ENCODE results near the gene TMEM62. TPM values are rescaled to one million over a fixed set of nuclear protein-coding genes. Genes with fewer than 3 reads are reported as not detected.
A peak's percentile ranks its signal among the peaks of the same experiment; 100 is the strongest.

Gene TMEM62
- total and polyA plus RNA-seq, 9 of the 15 experiments (the other 6 are each of a cell fraction or from before 2014, with no cell fraction given) = 4.4 to 16.6 (median 11.1) TPM

- 0 out of 2 replicates have a peak, but pooled peaks have one; percentile 31 for TF ChIP-seq ZBTB40 (IDR thresholded peaks at IDR 0.05)
- TF ChIP-seq ZBTB40 (CRISPR knock-in tag; IDR thresholded peaks at IDR 0.05) = no peak
- TF ChIP-seq MBD1 (CRISPR knock-in tag; IDR thresholded peaks at IDR 0.05) = no peak
- TF ChIP-seq POU5F1 (IDR thresholded peaks at IDR 0.05; ENCODE audit: borderline replicate concordance, low read depth, low read length, partially characterized antibody) = no peak
- no peak for TF ChIP-seq MCM2 (IDR thresholded peaks at IDR 0.05; ENCODE audit: low read depth)
- 0 out of 2 replicates have a peak, but pooled peaks have one; percentile 49 for TF ChIP-seq ETV1 (tag; conservative IDR thresholded peaks at IDR 0.05; ENCODE audit: low read depth)
- TF ChIP-seq, protein P1, sequence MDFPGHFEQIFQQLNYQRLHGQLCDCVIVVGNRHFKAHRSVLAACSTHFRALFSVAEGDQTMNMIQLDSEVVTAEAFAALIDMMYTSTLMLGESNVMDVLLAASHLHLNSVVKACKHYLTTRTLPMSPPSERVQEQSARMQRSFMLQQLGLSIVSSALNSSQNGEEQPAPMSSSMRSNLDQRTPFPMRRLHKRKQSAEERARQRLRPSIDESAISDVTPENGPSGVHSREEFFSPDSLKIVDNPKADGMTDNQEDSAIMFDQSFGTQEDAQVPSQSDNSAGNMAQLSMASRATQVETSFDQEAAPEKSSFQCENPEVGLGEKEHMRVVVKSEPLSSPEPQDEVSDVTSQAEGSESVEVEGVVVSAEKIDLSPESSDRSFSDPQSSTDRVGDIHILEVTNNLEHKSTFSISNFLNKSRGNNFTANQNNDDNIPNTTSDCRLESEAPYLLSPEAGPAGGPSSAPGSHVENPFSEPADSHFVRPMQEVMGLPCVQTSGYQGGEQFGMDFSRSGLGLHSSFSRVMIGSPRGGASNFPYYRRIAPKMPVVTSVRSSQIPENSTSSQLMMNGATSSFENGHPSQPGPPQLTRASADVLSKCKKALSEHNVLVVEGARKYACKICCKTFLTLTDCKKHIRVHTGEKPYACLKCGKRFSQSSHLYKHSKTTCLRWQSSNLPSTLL (IDR thresholded peaks at IDR 0.05) = no peak
- TF ChIP-seq SPI1 (IDR thresholded peaks at IDR 0.05; ENCODE audit: borderline replicate concordance, low read depth, low read length) = peak; percentile 19; the same call in 1 of the 2 replicates
- no peak for TF ChIP-seq ZNF197 (CRISPR knock-in tag; IDR thresholded peaks at IDR 0.05; ENCODE audit: low read depth)
- TF ChIP-seq CREBBP (IDR thresholded peaks at IDR 0.05; ENCODE audit: low read depth, low read length) = no peak
- 0 out of 2 replicates have a peak, but pooled peaks have one; percentile 18 for TF ChIP-seq DPF2 (IDR thresholded peaks at IDR 0.05)
- no peak for TF ChIP-seq HOXB6 (CRISPR knock-in tag; IDR thresholded peaks at IDR 0.05; ENCODE audit: borderline replicate concordance)
- 0 out of 2 replicates have a peak, but pooled peaks have one; percentile 36 for TF ChIP-seq SMAD3 (CRISPR knock-in tag; conservative IDR thresholded peaks at IDR 0.05)
- no peak for TF ChIP-seq VEZF1 (CRISPR knock-in tag; IDR thresholded peaks at IDR 0.05)
Measured at GRCh38 chr15:43144512-43144911, 11.1 kb downstream of the TMEM62 start (continued).

Data from K562 (cell line).